ENCODE data around the gene IMPG2. TPM values are rescaled to one million over a fixed set of nuclear protein-coding genes. Genes with fewer than 3 reads are reported as not detected.
A peak's percentile ranks its signal among the peaks of the same experiment; 100 is the strongest.

IMPG2 gene
- total RNA-seq, 2 donors from 2014 or later: 0.23 to 0.28 TPM

DNA sequence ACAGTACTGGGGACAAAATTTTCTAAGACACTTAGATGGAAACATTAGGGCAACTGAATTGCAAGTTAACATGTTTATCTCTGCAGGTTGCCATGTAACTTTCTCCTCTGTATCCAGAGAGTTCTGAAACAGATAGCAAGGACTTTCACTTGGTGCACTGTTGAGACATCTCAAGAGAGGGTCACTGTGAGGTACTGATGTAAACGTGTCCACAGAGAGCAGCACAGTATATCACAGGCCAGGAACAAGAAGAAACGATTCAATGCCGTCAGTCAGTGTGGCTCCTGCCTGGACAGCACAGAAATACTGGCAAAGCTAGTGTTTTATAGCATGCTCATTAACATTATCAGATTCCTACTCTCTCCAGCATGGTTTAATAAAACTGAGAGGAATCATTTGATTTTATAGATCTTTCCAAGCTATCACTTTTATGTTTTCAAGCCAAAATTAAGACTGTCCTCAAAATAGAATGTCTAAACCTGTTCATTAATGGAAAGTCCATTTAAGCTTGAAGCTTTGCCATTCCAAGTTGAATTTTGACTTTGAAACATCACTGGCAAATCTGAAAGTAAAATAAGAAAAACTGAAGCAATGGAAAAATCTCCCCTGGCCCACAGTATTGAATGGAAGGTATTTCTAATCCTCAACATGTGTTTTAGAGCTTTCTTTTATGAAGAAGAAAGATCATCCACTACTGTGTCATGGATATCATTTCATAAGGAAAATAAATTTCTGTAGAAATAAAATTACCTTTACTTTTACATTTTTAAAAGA is 102.7 kb downstream of the IMPG2 start:
- H3K9me3 ChIP-seq: no peaks in the 10 kb centered on the region
- 14% methylated on average over 3 of the region's 3 CpGs for WGBS
- H3K27me3 ChIP-seq (replicated peaks; ENCODE audit: insufficient read depth): no peaks in the 10 kb centered on the region
- H3K4me1 ChIP-seq (replicated peaks): no peaks in the 10 kb centered on the region
- H3K36me3 ChIP-seq: no peaks in the 10 kb centered on the region
- TF ChIP-seq POLR2A (IDR thresholded peaks at IDR 0.05) (no peak), POLR2AphosphoS5 (IDR thresholded peaks at IDR 0.05) (no peak)
- TF ChIP-seq, protein P1, sequence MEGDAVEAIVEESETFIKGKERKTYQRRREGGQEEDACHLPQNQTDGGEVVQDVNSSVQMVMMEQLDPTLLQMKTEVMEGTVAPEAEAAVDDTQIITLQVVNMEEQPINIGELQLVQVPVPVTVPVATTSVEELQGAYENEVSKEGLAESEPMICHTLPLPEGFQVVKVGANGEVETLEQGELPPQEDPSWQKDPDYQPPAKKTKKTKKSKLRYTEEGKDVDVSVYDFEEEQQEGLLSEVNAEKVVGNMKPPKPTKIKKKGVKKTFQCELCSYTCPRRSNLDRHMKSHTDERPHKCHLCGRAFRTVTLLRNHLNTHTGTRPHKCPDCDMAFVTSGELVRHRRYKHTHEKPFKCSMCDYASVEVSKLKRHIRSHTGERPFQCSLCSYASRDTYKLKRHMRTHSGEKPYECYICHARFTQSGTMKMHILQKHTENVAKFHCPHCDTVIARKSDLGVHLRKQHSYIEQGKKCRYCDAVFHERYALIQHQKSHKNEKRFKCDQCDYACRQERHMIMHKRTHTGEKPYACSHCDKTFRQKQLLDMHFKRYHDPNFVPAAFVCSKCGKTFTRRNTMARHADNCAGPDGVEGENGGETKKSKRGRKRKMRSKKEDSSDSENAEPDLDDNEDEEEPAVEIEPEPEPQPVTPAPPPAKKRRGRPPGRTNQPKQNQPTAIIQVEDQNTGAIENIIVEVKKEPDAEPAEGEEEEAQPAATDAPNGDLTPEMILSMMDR (IDR thresholded peaks at IDR 0.05): no peak
- DNase-seq (ENCODE audit: low spot score): no peak
- no peak overlapping the region for H3K27ac ChIP-seq
- no peak overlapping the region for H3K4me3 ChIP-seq
- intact Hi-C loops (cut with DNase I): no loop called here

DNA sequence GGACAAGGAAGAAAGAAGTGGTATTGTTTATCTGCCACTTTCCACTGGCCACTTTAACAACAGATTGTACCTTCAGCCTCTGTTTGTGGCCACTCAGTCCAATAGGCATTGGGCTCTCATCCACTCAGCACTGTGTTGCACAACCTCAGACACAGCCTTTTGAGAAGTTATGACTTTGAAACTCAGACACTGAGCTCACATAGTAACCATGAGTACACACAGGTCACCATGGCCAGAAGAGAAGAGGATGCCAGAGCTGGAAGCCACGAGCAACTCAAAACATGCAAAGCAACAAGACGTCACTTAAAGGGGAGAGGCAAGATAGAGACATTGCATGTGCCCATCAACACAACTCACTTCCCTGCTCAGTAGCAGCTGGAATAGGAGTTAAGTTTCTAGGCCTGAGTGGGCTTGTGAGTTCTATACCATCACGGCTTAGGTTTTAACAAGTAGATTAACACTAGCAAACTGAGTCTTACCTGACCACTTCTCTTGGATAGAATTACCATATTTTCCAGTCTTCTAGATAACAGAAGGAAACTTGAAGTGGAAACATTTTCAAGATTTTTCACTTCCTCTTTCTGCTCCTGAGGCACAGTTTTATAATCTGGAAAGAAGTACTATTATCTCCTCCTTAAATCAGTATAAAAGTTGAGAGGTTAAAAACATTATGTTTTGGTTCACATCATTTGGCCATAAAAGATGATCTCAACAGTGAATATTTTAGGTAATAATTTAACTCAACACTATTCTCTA is 103.5 kb downstream of the IMPG2 start:
- no peak overlapping the region for H3K27ac ChIP-seq
- no peak for DNase-seq (ENCODE audit: low spot score)
- no peak overlapping the region for H3K4me3 ChIP-seq
- 68% methylated on average over 3 of the region's 3 CpGs for WGBS
- no peaks in the 10 kb centered on the region for H3K4me1 ChIP-seq (replicated peaks)
- H3K27me3 ChIP-seq (replicated peaks; ENCODE audit: insufficient read depth): no peaks in the 10 kb centered on the region
- TF ChIP-seq POLR2AphosphoS5 (IDR thresholded peaks at IDR 0.05): no peak
- TF ChIP-seq POLR2A (IDR thresholded peaks at IDR 0.05): no peak
- TF ChIP-seq, protein P1 (IDR thresholded peaks at IDR 0.05): no peak
- no peaks in the 10 kb centered on the region for H3K9me3 ChIP-seq
- intact Hi-C loops (cut with DNase I): no loop called here
- H3K36me3 ChIP-seq: no peaks in the 10 kb centered on the region

DNA sequence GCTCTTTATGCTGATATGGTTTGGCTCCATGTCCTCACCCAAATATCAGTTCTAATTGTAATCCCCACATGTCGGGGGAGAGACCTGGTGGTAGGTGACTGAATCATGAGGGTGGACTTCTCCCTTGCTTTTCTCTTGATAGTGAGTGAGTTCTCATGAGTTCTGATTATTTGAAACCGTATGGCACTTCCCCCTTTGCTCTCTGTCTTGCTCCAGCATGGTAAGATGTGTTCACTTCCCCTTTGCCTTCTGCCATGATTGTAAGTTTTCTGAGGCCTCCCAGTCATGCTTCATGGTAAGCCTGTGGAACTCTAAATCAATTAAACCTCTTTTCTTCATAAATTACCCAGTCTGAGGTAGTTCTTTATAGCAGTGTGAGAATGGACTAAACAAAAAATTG is 107.6 kb downstream of the IMPG2 start:
- intact Hi-C loops (cut with DNase I): no loop called here
- TF ChIP-seq, protein P1 (IDR thresholded peaks at IDR 0.05): no peak
- TF ChIP-seq POLR2AphosphoS5 (IDR thresholded peaks at IDR 0.05): no peak
- no peak for TF ChIP-seq POLR2A (IDR thresholded peaks at IDR 0.05)
- H3K4me1 ChIP-seq (replicated peaks): no peaks in the 10 kb centered on the region
- no peak overlapping the region for H3K4me3 ChIP-seq
- no peak overlapping the region for H3K27ac ChIP-seq
- DNase-seq (ENCODE audit: low spot score): no peak
- WGBS: 90% methylated on average over 2 of the region's 2 CpGs
- no peaks in the 10 kb centered on the region for H3K27me3 ChIP-seq (replicated peaks; ENCODE audit: insufficient read depth)
- no peaks in the 10 kb centered on the region for H3K36me3 ChIP-seq
- H3K9me3 ChIP-seq: no peaks in the 10 kb centered on the region

DNA sequence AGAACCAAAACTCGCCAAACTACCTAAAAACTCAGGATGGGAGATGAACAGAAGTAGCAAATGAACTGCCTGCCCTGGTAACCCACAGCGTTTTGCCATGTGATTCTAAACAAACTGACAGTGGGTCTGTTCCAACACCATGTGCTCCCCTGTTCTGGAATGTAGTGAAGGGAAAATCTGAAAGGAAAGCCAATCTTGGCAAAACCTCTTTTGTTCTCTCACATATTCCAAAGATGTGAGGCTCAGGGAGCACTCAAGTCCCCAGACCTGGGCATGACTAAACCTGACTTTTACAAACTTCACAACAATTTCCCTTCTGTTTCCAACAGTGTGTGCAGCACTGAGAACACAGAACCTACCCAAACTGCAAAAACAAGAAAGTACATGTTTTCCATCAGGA is 116.1 kb downstream of the IMPG2 start:
- Histone ChIP-seq H3K4me3 (no peak overlapping the region), H3K27me3 (replicated peaks; ENCODE audit: insufficient read depth) (no peaks in the 10 kb centered on the region), H3K9me3 (no peaks in the 10 kb centered on the region), H3K36me3 (no peaks in the 10 kb centered on the region), H3K4me1 (replicated peaks) (no peaks in the 10 kb centered on the region), H3K27ac (no peak overlapping the region)
- peak; percentile 17 for DNase-seq (ENCODE audit: low spot score)
- TF ChIP-seq POLR2A (IDR thresholded peaks at IDR 0.05) (no peak), POLR2AphosphoS5 (IDR thresholded peaks at IDR 0.05) (peak; percentile 10)
- TF ChIP-seq, protein P1 (IDR thresholded peaks at IDR 0.05): no peak
- intact Hi-C loops (cut with DNase I): loop anchor here (10.0 kb wide), 1 partner anchor 101 kb away; no protein-coding TSS in a partner anchor
- WGBS: 27% methylated on average over 2 of the region's 2 CpGs

Data from prostate gland (tissue), 2 donors.